Measurements from ENCODE around the gene PPP1R16B. TPM values are rescaled to one million over a fixed set of nuclear protein-coding genes. Genes with fewer than 3 reads are reported as not detected.
A peak's percentile ranks its signal among the peaks of the same experiment; 100 is the strongest.

PPP1R16B gene
- total RNA-seq, 1 donor from 2014 or later: 46.9 TPM

DNA sequence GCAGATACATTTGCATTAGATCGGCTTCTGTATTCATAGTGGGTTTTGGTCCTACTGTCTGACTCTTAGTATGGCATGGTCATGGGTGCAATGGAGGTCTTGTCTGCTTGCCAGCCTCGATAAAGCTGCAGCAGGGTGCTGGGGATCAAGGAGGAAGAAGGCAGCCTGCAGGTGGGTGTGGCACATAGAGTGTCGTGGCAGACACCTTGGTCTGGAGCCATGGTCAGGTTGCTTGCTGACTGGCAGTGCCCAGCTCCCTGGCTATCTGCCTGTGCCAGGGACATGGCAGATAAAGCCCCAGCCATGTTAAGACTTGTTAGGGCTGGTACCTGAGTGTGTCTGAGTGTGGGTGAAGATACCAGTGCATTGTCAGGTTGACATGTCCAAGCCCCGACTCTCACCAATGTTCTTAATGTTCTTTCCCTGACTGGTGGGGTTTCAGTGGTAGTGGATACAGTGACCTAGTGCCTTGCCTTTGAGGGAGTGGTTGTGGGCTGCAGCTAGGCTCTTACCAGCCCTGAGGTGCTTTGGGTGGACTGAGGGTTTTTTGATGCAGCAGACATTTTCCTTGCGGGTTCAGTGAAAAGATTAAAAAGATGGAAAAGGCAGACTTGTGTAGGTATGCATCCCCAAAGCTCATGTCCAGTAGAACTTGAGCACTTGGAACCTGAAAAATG, 122.5 kb downstream of the PPP1R16B start:
- Mint-ChIP-seq H3K27me3 (ENCODE audit: unreplicated experiment) (peaks cover 7% of the 10 kb centered on the region), H3K9me3 (ENCODE audit: unreplicated experiment) (no peaks in the 10 kb centered on the region), H3K4me3 (ENCODE audit: unreplicated experiment) (peak overlapping the region; percentile 81), H3K4me1 (ENCODE audit: unreplicated experiment) (peaks cover 13% of the 10 kb centered on the region), H3K36me3 (ENCODE audit: low read depth, unreplicated experiment) (peaks cover 4% of the 10 kb centered on the region), H3K27ac (ENCODE audit: unreplicated experiment) (no peak overlapping the region)
- no peak for DNase-seq (ENCODE audit: low spot score)
- TF ChIP-seq, protein P1, sequence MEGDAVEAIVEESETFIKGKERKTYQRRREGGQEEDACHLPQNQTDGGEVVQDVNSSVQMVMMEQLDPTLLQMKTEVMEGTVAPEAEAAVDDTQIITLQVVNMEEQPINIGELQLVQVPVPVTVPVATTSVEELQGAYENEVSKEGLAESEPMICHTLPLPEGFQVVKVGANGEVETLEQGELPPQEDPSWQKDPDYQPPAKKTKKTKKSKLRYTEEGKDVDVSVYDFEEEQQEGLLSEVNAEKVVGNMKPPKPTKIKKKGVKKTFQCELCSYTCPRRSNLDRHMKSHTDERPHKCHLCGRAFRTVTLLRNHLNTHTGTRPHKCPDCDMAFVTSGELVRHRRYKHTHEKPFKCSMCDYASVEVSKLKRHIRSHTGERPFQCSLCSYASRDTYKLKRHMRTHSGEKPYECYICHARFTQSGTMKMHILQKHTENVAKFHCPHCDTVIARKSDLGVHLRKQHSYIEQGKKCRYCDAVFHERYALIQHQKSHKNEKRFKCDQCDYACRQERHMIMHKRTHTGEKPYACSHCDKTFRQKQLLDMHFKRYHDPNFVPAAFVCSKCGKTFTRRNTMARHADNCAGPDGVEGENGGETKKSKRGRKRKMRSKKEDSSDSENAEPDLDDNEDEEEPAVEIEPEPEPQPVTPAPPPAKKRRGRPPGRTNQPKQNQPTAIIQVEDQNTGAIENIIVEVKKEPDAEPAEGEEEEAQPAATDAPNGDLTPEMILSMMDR (IDR thresholded peaks at IDR 0.05; ENCODE audit: unreplicated experiment): no peak

DNA sequence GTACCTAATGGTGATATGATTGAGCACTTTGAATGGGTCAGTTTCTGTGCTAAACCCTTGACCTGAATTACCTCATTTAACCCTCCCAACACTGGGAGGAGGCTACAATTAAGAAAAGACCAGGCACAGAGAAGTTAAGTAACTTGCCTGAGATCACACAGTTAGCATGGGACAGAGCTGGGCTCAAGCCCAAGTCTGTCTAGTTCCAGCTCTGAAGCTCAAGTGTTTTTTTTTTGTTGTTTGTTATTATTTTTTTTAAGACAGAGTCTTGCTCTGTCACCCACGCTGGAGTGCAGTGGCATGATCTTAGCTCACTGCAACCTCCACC, 124.7 kb downstream of the PPP1R16B start:
- no peaks in the 10 kb centered on the region for H3K36me3 Mint-ChIP-seq (ENCODE audit: low read depth, unreplicated experiment)
- H3K27me3 Mint-ChIP-seq (ENCODE audit: unreplicated experiment): peaks cover 7% of the 10 kb centered on the region
- H3K27ac Mint-ChIP-seq (ENCODE audit: unreplicated experiment): no peak overlapping the region
- no peak overlapping the region for H3K4me3 Mint-ChIP-seq (ENCODE audit: unreplicated experiment)
- H3K4me1 Mint-ChIP-seq (ENCODE audit: unreplicated experiment): peaks cover 11% of the 10 kb centered on the region
- no peak for DNase-seq (ENCODE audit: low spot score)
- no peaks in the 10 kb centered on the region for H3K9me3 Mint-ChIP-seq (ENCODE audit: unreplicated experiment)
- TF ChIP-seq, protein P1 (IDR thresholded peaks at IDR 0.05; ENCODE audit: unreplicated experiment): no peak

DNA sequence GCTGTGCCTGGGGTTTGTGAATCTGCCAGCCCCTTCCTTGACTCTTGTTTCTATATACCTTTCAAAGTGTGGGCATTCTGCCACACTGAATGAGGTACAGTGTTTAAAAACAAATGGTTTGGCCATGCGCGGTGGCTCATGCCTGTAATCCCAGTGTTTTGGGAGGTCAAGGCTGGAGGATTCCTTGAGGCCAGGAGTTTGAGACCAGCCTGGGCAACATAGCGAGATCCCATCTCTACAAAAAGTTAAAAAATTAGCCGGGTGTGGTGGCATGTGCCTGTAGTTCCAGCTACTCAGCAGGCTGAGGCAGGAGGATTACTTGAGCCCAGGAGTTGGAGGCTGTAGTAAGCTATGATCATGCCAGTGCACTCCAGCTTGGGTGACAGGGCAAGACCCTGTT, 126.5 kb downstream of the PPP1R16B start:
- TF ChIP-seq, protein P1 (IDR thresholded peaks at IDR 0.05; ENCODE audit: unreplicated experiment): no peak
- Mint-ChIP-seq H3K4me1 (ENCODE audit: unreplicated experiment) (peaks cover 22% of the 10 kb centered on the region), H3K36me3 (ENCODE audit: low read depth, unreplicated experiment) (no peaks in the 10 kb centered on the region), H3K27ac (ENCODE audit: unreplicated experiment) (no peak overlapping the region), H3K9me3 (ENCODE audit: unreplicated experiment) (no peaks in the 10 kb centered on the region), H3K27me3 (ENCODE audit: unreplicated experiment) (peaks cover 7% of the 10 kb centered on the region), H3K4me3 (ENCODE audit: unreplicated experiment) (no peak overlapping the region)
- no peak for DNase-seq (ENCODE audit: low spot score)

DNA sequence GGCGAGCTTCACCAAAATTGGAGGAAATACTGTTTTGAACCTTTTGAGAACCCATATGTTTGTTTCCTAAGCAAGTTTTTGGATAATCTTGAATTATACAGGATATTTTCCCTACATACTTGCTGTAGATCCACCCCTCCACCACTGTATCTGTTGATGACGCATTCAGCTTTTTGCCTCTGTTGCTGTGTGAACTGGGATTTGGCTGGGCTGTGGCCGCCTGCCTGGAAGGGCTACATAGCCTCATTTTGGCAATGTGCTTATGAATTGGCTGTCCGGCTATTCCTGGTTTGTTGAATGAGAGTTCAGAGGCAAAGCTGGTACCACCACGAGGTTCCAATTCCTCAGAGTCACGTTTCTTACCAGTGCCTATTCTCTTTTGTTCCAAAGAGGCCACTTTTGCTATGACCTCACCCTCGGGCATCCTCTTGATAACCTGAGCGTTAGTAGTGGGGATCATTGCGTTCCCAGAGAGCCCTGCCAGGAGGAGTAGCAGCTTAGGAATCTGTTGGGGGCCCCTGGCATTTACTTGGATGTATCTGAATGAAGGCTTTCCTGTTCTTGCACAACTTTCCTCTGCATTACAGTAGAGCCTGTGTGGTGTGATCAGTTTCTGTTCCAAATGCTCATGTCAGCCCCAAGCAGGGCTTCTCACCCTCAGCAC, 127.1 kb downstream of the PPP1R16B start:
- H3K9me3 Mint-ChIP-seq (ENCODE audit: unreplicated experiment): no peaks in the 10 kb centered on the region
- H3K27me3 Mint-ChIP-seq (ENCODE audit: unreplicated experiment): peaks cover 5% of the 10 kb centered on the region
- H3K4me3 Mint-ChIP-seq (ENCODE audit: unreplicated experiment): no peak overlapping the region
- no peak for DNase-seq (ENCODE audit: low spot score)
- peaks cover 24% of the 10 kb centered on the region for H3K4me1 Mint-ChIP-seq (ENCODE audit: unreplicated experiment)
- H3K27ac Mint-ChIP-seq (ENCODE audit: unreplicated experiment): peak overlapping the region; percentile 64
- H3K36me3 Mint-ChIP-seq (ENCODE audit: low read depth, unreplicated experiment): no peaks in the 10 kb centered on the region
- TF ChIP-seq, protein P1 (IDR thresholded peaks at IDR 0.05; ENCODE audit: unreplicated experiment): no peak

DNA sequence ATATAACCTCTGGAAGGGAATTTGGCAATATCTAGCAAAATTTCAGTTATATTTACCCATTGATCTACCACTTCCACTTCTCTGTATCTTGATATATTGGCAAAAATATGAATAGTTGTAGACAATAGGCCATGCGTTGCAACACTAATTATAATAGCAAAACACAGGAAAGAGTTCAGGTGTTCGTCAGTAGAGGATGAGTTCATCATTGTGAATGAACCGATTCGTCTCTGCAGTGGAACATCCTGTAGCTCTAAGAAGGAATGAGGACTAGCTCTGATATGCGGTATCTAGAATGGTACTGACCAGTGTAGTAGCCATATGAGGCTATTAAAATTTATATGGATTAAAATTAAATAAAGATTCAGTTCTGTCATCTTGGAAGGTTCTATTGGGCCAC, 129.0 kb downstream of the PPP1R16B start:
- Mint-ChIP-seq H3K36me3 (ENCODE audit: low read depth, unreplicated experiment) (peaks cover 4% of the 10 kb centered on the region), H3K9me3 (ENCODE audit: unreplicated experiment) (no peaks in the 10 kb centered on the region), H3K27ac (ENCODE audit: unreplicated experiment) (no peak overlapping the region), H3K4me1 (ENCODE audit: unreplicated experiment) (peaks cover 33% of the 10 kb centered on the region), H3K27me3 (ENCODE audit: unreplicated experiment) (peaks cover 3% of the 10 kb centered on the region), H3K4me3 (ENCODE audit: unreplicated experiment) (no peak overlapping the region)
- no peak for DNase-seq (ENCODE audit: low spot score)
- TF ChIP-seq, protein P1 (IDR thresholded peaks at IDR 0.05; ENCODE audit: unreplicated experiment): no peak
